CD4-positive, CD25-positive, alpha-beta regulatory T cell (primary cell): ENCODE measurements around the gene GNAS-AS1. TPM values are rescaled to one million over a fixed set of nuclear protein-coding genes. Genes with fewer than 3 reads are reported as not detected.
A peak's percentile ranks its signal among the peaks of the same experiment; 100 is the strongest.

Experiments used
- ATAC-seq, 2 donors: fragments of 150-1000 bp; cut with Tn5 transposase; one replicate each; pipeline ENCODE4 v1.10.0; 2021; ENCODE audit warnings: low read depth in 2 of 2, moderate number of reproducible peaks in 2 of 2, moderate library complexity in 1 of 2
- DNase-seq, 3 donors: peaks; one replicate each; pipeline versions ENCODE4 v3.0.0 to v3.0.0-alpha.2; 2012 to 2022; ENCODE audit warnings: mixed read lengths in 1 of 3
- H3K27ac ChIP-seq: one replicate; pipeline ENCODE4 v1.7.0; 2013; ENCODE audit warnings: mild to moderate bottlenecking, low read length; ENCODE audit not compliant: insufficient read depth, poor library complexity, severe bottlenecking
- H3K27me3 ChIP-seq: one replicate; pipeline ENCODE4 v1.7.0; 2013; ENCODE audit warnings: low read length; ENCODE audit not compliant: control insufficient read depth, insufficient read depth
- H3K36me3 ChIP-seq: one replicate; pipeline ENCODE4 v1.7.0; 2013; ENCODE audit warnings: mild to moderate bottlenecking, low read length, moderate library complexity; ENCODE audit not compliant: control insufficient read depth, insufficient read depth
- H3K4me1 ChIP-seq: 2 replicates; pipeline ENCODE4 v1.7.0; 2013; ENCODE audit warnings: mild to moderate bottlenecking, low read length; ENCODE audit not compliant: insufficient read depth, control insufficient read depth, poor library complexity, severe bottlenecking
- H3K4me3 ChIP-seq: one replicate; pipeline ENCODE4 v1.7.0; 2013; ENCODE audit warnings: low read depth, mild to moderate bottlenecking, low read length, moderate library complexity
- H3K9me3 ChIP-seq, 2 experiments: 1 replicate in 1 of 2; 2 replicates in 1 of 2; pipeline ENCODE4 v1.7.0; 2013; ENCODE audit warnings: low read length in 2 of 2, mild to moderate bottlenecking in 1 of 2, moderate library complexity in 1 of 2; ENCODE audit not compliant: control insufficient read depth in 2 of 2
- H3K27ac Mint-ChIP-seq, 3 donors: one replicate each; pipeline ENCODE4 v1.8.0; 2020 to 2022; ENCODE audit warnings: mild to moderate bottlenecking in 3 of 3, mixed read lengths in 3 of 3, moderate library complexity in 2 of 3
- H3K27me3 Mint-ChIP-seq: one replicate; pipeline ENCODE4 v1.8.0; 2022; ENCODE audit warnings: mild to moderate bottlenecking, mixed read lengths
- H3K36me3 Mint-ChIP-seq: one replicate; pipeline ENCODE4 v1.8.0; 2020; ENCODE audit warnings: mixed read lengths
- H3K4me1 Mint-ChIP-seq, 4 donors: one replicate each; pipeline ENCODE4 v1.8.0; 2020 to 2022; ENCODE audit warnings: mixed read lengths in 4 of 4, mild to moderate bottlenecking in 1 of 4
- H3K4me3 Mint-ChIP-seq, 4 donors: one replicate each; pipeline ENCODE4 v1.8.0; 2020 to 2022; ENCODE audit warnings: mild to moderate bottlenecking in 4 of 4, mixed read lengths in 4 of 4, moderate library complexity in 3 of 4
- H3K9me3 Mint-ChIP-seq, 7 donors: one replicate each; pipeline ENCODE4 v1.8.0; 2020 to 2022; ENCODE audit warnings: mixed read lengths in 7 of 7, mild to moderate bottlenecking in 3 of 7, moderate library complexity in 2 of 7
- polyA plus RNA-seq, 4 donors: library from polyadenylated mRNA; unstranded; fragments of 300-500 nt; fragmentation: Illumina TruSeq; gene quantifications; one replicate each; pipeline ENCODE4 v1.2.3, GENCODE V29; 2021
- total RNA-seq: library from RNA; stranded (reverse); gene quantifications from one replicate; pipeline ENCODE4 v1.2.3, GENCODE V29; 2022

The GNAS-AS1 gene
- total and polyA plus RNA-seq, 5 donors from 2014 or later, result 0.54 TPM; not detected in 4

DNA sequence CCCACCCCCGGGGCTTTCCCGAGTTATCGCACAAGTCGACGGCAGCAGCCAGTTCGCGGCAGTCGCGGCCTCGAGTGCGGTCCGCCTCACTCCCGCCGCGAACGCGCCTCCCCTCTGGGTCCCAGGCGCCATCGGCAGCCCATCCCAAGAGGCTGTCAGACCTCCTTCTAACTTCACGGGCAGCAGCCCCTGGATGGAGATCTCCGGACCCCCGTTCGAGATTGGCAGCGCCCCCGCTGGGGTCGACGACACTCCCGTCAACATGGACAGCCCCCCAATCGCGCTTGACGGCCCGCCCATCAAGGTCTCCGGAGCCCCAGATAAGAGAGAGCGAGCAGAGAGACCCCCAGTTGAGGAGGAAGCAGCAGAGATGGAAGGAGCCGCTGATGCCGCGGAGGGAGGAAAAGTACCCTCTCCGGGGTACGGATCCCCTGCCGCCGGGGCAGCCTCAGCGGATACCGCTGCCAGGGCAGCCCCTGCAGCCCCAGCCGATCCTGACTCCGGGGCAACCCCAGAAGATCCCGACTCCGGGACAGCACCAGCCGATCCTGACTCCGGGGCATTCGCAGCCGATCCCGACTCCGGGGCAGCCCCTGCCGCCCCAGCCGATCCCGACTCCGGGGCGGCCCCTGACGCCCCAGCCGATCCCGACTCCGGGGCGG, 3.4 kb upstream of the GNAS-AS1 start:
- Histone ChIP-seq H3K9me3 (no peaks in the 10 kb centered on the region), H3K27ac (no peak overlapping the region), H3K27me3 (peaks cover 14% of the 10 kb centered on the region), H3K4me3 (no peak overlapping the region), H3K36me3 (no peaks in the 10 kb centered on the region), H3K4me1 (peaks cover 43% of the 10 kb centered on the region)
- DNase-seq, result no peak
- H3K9me3 Mint-ChIP-seq, result peaks cover 0 to 3% (median 0%) of the 10 kb centered on the region in 7 donors
- H3K4me3 Mint-ChIP-seq, result peak overlapping the region in 2 of 4 donors; percentile 65 to 68
- H3K27me3 Mint-ChIP-seq, result peaks cover 71% of the 10 kb centered on the region
- peaks cover 0 to 31% (median 10%) of the 10 kb centered on the region in 4 donors for H3K4me1 Mint-ChIP-seq
- ATAC-seq, result no peak
- no peaks in the 10 kb centered on the region for H3K36me3 Mint-ChIP-seq
- H3K27ac Mint-ChIP-seq, result no peak overlapping the region

- H3K27ac ChIP-seq, result no peak overlapping the region
- H3K4me1 ChIP-seq, result peaks cover 43% of the 10 kb centered on the region
- H3K36me3 Mint-ChIP-seq, result no peaks in the 10 kb centered on the region
- peaks cover 0 to 31% (median 10%) of the 10 kb centered on the region in 4 donors for H3K4me1 Mint-ChIP-seq
- no peak overlapping the region for H3K27ac Mint-ChIP-seq
- no peak for ATAC-seq
- H3K36me3 ChIP-seq, result no peaks in the 10 kb centered on the region
- peaks cover 69% of the 10 kb centered on the region for H3K27me3 Mint-ChIP-seq
- no peak for DNase-seq
- no peak overlapping the region for H3K4me3 Mint-ChIP-seq
- peaks cover 10% of the 10 kb centered on the region for H3K27me3 ChIP-seq
- H3K9me3 Mint-ChIP-seq, result peaks cover 0 to 3% (median 0%) of the 10 kb centered on the region in 7 donors
- H3K4me3 ChIP-seq, result no peak overlapping the region
- H3K9me3 ChIP-seq, result no peaks in the 10 kb centered on the region
Measured at GRCh38 chr20:58853466-58853865, 2.8 kb upstream of the GNAS-AS1 start.

DNA sequence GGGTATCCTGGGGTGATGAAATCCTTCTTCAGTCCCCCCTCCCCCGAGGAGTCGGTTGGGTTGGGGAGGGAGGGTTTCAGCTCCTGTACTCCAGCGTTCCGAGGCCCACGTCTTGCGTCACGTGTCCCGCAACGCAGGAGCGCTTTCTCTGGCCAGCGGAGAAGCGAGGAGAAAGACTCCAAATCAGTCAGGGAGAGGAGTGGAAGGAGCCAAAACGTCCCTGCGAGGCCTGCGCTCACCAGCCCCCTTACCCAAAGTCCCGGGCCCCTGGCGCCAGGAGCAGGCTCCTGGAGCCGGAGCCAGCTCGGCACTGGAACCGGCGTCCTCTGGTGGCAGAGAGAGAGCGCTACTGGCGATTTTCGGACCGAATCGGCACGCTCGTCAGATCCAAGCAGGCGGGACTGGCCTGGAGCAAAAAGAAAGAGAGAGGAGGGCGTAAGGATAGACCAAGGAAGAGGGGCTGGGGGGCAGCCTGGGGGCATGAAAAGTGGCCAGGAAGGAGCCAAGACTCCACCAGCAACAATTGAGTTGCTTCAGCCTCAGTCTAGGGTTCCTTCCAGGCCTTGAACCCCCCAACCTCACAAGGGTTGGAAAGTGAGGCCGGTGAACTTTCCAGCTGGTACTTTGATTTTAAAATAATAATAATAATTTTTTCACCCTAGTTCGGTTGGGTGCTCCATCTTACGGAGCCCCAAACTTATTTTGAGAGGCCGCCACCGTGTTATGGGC, 2.0 kb upstream of the GNAS-AS1 start, which contains the start of gene GNAS:
TSS of gene GNAS (plus strand) at position 174 of the 729 bp plus-strand sequence.
- no peaks in the 10 kb centered on the region for H3K9me3 ChIP-seq
- Mint-ChIP-seq H3K4me1 (peaks cover 0 to 32% (median 10%) of the 10 kb centered on the region in 4 donors), H3K27me3 (peaks cover 62% of the 10 kb centered on the region), H3K27ac (peak within 1 kb of the TSS in 1 of 3 donors; percentile 79), H3K36me3 (no peaks in the 10 kb centered on the region), H3K9me3 (peaks cover 0 to 3% (median 0%) of the 10 kb centered on the region in 7 donors), H3K4me3 (peak within 1 kb of the TSS; percentile 89 to 95 (median 94))
- no peak within 1 kb of the TSS for H3K27ac ChIP-seq
- DNase-seq (peak; percentile 27 to 63 (median 44)), ATAC-seq (no peak)
- H3K36me3 ChIP-seq, result no peaks in the 10 kb centered on the region
- peak within 1 kb of the TSS; percentile 62 for H3K4me3 ChIP-seq
- peaks cover 43% of the 10 kb centered on the region for H3K4me1 ChIP-seq
- H3K27me3 ChIP-seq, result peaks cover 4% of the 10 kb centered on the region

DNA sequence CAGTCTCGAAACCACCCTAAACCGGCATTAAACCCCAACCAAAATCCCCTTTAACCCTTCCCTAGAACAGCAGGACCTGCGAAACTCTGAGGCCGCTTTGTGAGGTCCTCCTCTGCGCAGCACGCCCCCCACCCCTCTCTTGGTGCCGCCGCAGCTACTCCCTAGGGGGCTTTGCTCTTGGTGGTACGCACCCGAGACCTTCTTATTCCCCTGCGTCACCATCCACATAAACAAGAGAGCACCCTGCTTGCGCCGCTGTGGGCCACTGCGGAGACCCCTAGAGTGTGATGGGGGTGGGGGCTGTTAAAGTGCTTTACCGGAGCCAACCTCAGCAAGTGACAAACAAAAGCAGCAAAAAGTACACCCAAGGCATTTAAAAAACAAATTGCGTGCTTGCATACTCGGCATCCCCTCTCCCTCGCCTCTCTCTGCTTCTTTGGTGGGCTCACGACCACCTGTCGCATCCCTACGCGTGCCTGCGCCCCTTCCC, 1.3 kb upstream of the GNAS-AS1 start:
- no peak for ATAC-seq
- peaks cover 0 to 35% (median 11%) of the 10 kb centered on the region in 4 donors for H3K4me1 Mint-ChIP-seq
- H3K27ac ChIP-seq, result no peak overlapping the region
- H3K36me3 Mint-ChIP-seq, result no peaks in the 10 kb centered on the region
- H3K27ac Mint-ChIP-seq, result no peak overlapping the region
- H3K9me3 ChIP-seq, result no peaks in the 10 kb centered on the region
- H3K27me3 ChIP-seq, result peaks cover under 1% of the 10 kb centered on the region
- DNase-seq, result no peak
- H3K36me3 ChIP-seq, result no peaks in the 10 kb centered on the region
- peaks cover 43% of the 10 kb centered on the region for H3K4me1 ChIP-seq
- H3K4me3 Mint-ChIP-seq, result peak overlapping the region; percentile 89 to 95 (median 94)
- no peak overlapping the region for H3K4me3 ChIP-seq
- H3K27me3 Mint-ChIP-seq, result peaks cover 55% of the 10 kb centered on the region
- H3K9me3 Mint-ChIP-seq, result peaks cover 0 to 3% (median 0%) of the 10 kb centered on the region in 7 donors

DNA sequence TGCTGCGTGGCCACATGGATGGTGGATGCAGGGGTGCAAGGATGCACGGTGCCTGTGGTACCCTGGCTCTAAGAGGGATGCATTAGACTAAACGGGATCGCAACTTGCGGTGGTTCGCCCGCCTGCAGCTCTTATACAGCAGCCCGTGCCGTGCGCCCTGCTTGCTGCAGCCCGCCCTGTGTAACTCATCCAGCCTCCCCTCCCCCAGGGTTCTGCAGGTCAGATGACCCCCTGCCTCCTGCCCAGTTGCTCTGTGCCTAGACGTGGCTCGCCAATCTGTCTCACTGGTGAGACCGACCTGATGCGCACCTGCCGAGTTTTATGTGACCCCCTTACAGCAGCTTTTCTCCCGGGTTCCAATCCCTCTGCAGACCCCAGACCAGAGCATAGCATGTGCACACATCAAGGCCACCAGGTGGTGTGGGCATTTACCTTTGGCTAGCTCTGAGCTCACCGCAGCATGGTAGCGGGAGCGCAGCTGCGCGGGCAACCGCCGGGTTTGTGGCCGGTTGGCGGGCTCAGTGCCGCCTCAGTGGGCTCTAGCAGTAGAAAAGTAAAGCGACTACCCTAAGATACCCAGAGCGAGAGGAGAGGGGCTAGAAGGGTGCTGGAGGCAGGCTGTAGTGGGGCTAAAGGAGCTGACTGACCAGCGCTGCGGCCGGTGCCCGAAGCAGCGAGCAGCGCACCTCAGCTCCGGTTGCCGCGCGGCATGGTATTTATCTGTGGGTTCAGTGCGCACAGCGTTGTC, 693 bp upstream of the GNAS-AS1 start:
- Histone ChIP-seq H3K4me1 (peaks cover 43% of the 10 kb centered on the region), H3K27me3 (no peaks in the 10 kb centered on the region), H3K36me3 (no peaks in the 10 kb centered on the region), H3K4me3 (peak overlapping the region; percentile 62), H3K9me3 (no peaks in the 10 kb centered on the region), H3K27ac (no peak overlapping the region)
- Mint-ChIP-seq H3K36me3 (no peaks in the 10 kb centered on the region), H3K4me1 (peaks cover 0 to 35% (median 10%) of the 10 kb centered on the region in 4 donors), H3K27me3 (peaks cover 48% of the 10 kb centered on the region), H3K4me3 (peak overlapping the region; percentile 89 to 95 (median 94)), H3K27ac (no peak overlapping the region), H3K9me3 (peaks cover 0 to 3% (median 0%) of the 10 kb centered on the region in 7 donors)
- DNase-seq (no peak), ATAC-seq (no peak)

DNA sequence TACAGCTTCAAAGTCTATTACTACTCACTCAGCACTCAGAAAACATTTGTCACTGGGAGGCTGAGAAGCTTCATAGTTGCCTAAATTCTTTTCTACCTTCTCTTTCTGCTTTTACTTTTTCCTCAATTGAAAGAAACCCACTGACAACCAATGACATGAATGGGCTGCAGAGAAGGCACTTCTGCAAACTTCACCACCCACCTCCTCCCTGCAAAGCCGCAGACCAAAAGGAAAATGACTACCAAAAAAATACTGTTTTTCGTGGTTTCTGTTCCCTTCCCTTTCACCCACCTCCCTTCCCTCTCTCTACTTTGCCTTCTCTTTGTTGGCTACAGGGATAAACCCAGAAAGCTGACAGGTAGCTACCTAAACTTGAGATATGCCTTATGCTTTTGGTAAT, 3.2 kb downstream of the GNAS-AS1 start:
- Histone ChIP-seq H3K27me3 (peaks cover 8% of the 10 kb centered on the region), H3K27ac (no peak overlapping the region), H3K9me3 (no peaks in the 10 kb centered on the region), H3K4me1 (peaks cover 21% of the 10 kb centered on the region), H3K36me3 (no peaks in the 10 kb centered on the region), H3K4me3 (no peak overlapping the region)
- Mint-ChIP-seq H3K27ac (no peak overlapping the region), H3K27me3 (peaks cover 51% of the 10 kb centered on the region), H3K36me3 (no peaks in the 10 kb centered on the region), H3K4me1 (peaks cover 0 to 18% (median 7%) of the 10 kb centered on the region in 4 donors), H3K9me3 (peaks cover 0 to 3% (median 0%) of the 10 kb centered on the region in 7 donors), H3K4me3 (no peak overlapping the region)
- DNase-seq, result no peak
- ATAC-seq, result no peak

DNA sequence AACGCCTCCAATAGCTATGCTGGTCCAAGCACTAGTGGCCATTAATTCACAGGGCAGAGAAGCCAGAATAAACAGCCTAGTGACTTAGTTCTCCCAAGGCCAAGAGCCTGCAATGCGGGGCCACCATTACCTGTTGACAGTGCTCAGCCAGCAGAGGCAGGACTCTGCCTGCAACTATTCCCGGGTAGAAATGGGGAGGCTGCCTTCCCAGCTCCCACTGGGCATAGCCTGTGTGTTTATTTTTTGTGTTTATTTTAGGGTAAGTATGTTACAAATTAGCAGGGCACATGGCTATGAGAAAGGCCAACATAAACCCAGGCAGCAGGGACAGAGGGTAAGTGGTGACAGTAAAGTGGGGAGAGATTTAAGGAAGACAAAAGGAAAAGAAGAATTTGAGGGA, 5.0 kb downstream of the GNAS-AS1 start:
- H3K27me3 ChIP-seq, result peaks cover 9% of the 10 kb centered on the region
- no peak overlapping the region for H3K27ac Mint-ChIP-seq
- peaks cover 42% of the 10 kb centered on the region for H3K27me3 Mint-ChIP-seq
- H3K4me3 ChIP-seq, result no peak overlapping the region
- no peak overlapping the region for H3K4me3 Mint-ChIP-seq
- H3K4me1 ChIP-seq, result peaks cover 4% of the 10 kb centered on the region
- H3K36me3 Mint-ChIP-seq, result no peaks in the 10 kb centered on the region
- peaks cover 0 to 7% (median 4%) of the 10 kb centered on the region in 4 donors for H3K4me1 Mint-ChIP-seq
- no peaks in the 10 kb centered on the region for H3K9me3 ChIP-seq
- no peaks in the 10 kb centered on the region for H3K36me3 ChIP-seq
- DNase-seq, result no peak
- no peaks in the 10 kb centered on the region for H3K9me3 Mint-ChIP-seq
- H3K27ac ChIP-seq, result no peak overlapping the region
- ATAC-seq, result no peak
